ENCODE measurements around the gene SLC1A1.

SLC1A1 gene

DNA sequence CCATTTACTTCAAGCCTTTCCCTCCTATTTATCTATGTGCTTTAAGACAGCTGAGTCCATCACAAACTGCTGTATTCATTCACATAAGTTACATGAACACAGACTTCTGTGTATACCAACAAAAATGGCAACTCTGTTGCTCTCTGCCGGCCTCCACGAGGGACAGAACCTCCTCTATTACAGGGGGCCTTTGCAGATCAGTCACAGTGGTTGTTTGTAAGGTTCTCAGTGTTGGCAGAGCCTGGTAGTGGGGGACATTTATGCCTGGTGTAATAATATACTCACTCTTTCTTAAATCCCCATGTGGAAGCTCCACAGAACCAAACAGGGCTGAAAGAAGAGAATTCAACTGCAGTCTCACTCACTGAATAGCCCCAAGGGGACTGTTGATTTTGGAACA is 76.5 kb downstream of the SLC1A1 start:
- no peak overlapping the region for H3K4me3 ChIP-seq (ENCODE audit: low read length)
- DNase-seq (ENCODE audit: low read depth), result no peak
- no peak for TF ChIP-seq CTCF (conservative IDR thresholded peaks at IDR 0.05; ENCODE audit: low read depth, low read length)

DNA sequence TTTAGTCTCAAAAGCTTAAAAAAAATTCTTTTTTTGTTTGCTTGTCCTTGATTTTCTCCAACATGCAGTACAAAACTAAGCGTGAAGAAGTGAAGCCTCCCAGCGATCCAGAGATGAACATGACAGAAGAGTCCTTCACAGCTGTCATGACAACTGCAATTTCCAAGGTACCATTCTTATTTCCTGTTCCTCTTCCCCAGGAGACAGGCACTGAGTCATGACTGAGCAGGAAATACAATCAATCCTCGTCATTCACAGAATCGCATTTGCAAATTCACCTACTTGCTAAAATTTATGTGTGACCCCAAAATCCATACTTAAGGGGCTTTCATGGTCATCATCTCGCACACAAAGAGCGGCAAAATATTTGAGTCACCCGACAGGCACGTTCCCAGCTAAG is 77.3 kb downstream of the SLC1A1 start:
- DNase-seq (ENCODE audit: low read depth), result no peak
- H3K4me3 ChIP-seq (ENCODE audit: low read length), result no peak overlapping the region
- TF ChIP-seq CTCF (conservative IDR thresholded peaks at IDR 0.05; ENCODE audit: low read depth, low read length), result no peak

DNA sequence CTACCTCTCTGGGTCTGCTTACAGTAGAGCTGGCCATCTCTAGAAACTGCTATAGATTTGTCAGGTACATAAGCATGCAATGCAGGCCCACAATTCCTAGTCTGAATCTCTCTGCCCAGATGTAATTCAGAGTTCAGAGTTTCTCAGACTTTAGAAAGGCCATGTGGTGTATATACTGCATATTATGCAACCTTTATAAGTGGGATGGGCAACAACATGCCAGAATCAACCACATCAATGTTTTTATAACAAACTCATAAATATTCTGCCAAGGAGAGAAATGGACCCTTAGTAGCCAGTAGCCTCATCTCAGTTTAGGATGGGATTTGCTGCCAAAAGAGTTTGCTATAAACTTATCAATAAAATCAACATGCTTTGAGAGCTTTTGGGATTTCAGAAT is 78.8 kb downstream of the SLC1A1 start:
- no peak for TF ChIP-seq CTCF (conservative IDR thresholded peaks at IDR 0.05; ENCODE audit: low read depth, low read length)
- no peak for DNase-seq (ENCODE audit: low read depth)

GRCh38 chr9:4572184-4572826 is 82.0 kb downstream of the SLC1A1 start:
- no peak overlapping the region for H3K4me3 ChIP-seq (ENCODE audit: low read length)
- no peak for TF ChIP-seq CTCF (conservative IDR thresholded peaks at IDR 0.05; ENCODE audit: low read depth, low read length)
- DNase-seq (ENCODE audit: low read depth), result no peak

More for the DNA sequence above, 78.8 kb downstream of the SLC1A1 start:
- H3K4me3 ChIP-seq (ENCODE audit: low read length), result no peak overlapping the region

- TF ChIP-seq CTCF (conservative IDR thresholded peaks at IDR 0.05; ENCODE audit: low read depth, low read length), result no peak
- DNase-seq (ENCODE audit: low read depth), result no peak
- no peak overlapping the region for H3K4me3 ChIP-seq (ENCODE audit: low read length)
Observed at GRCh38 chr9:4573176-4573575, 82.9 kb downstream of the SLC1A1 start.

GRCh38 chr9:4573634-4574389 is 83.5 kb downstream of the SLC1A1 start:
- DNase-seq (ENCODE audit: low read depth), result no peak
- no peak for TF ChIP-seq CTCF (conservative IDR thresholded peaks at IDR 0.05; ENCODE audit: low read depth, low read length)
- no peak overlapping the region for H3K4me3 ChIP-seq (ENCODE audit: low read length)
